Suppressor macrophage treated with lipopolysaccharide for 1 hour (primary cell): ENCODE data around the gene BRCA2.

Experiments used
- DNase-seq, 3 donors: peaks; one replicate each; pipeline ENCODE4 v3.0.0-alpha.2; 2020 to 2022

BRCA2 gene

GRCh38 chr13:32429433-32429909, 114.2 kb downstream of the BRCA2 start:
- no peak for DNase-seq

- no peak for DNase-seq
Measured at GRCh38 chr13:32430018-32430747, 114.9 kb downstream of the BRCA2 start.

- DNase-seq = no peak
Measured at GRCh38 chr13:32431361-32431760, 116.1 kb downstream of the BRCA2 start.

- no peak for DNase-seq
Measured at GRCh38 chr13:32432856-32433255, 117.5 kb downstream of the BRCA2 start.

- DNase-seq = no peak
Measured at GRCh38 chr13:32438871-32439270, 123.6 kb downstream of the BRCA2 start.

GRCh38 chr13:32443111-32443510, 127.8 kb downstream of the BRCA2 start:
- peak; percentile 55 to 72 (median 63) for DNase-seq

- DNase-seq = no peak
Measured at GRCh38 chr13:32445461-32445860, 130.2 kb downstream of the BRCA2 start.

GRCh38 chr13:32446220-32446619, 130.9 kb downstream of the BRCA2 start:
- DNase-seq = no peak

- DNase-seq = peak in 2 of 3 donors; percentile 25 to 30
Measured at GRCh38 chr13:32446773-32447465, 131.6 kb downstream of the BRCA2 start.

GRCh38 chr13:32447894-32448623, 132.8 kb downstream of the BRCA2 start:
- no peak for DNase-seq

- no peak for DNase-seq
Measured at GRCh38 chr13:32448972-32449371, 133.7 kb downstream of the BRCA2 start.
